ENCODE data around the gene PRICKLE2. TPM values are rescaled to one million over a fixed set of nuclear protein-coding genes. Genes with fewer than 3 reads are reported as not detected.
A peak's percentile ranks its signal among the peaks of the same experiment; 100 is the strongest.

PRICKLE2 gene
- polyA plus RNA-seq, 1 donor (not counting 4 experiments of a cell fraction or from before 2014, with no cell fraction given) = 7.8 TPM

- no peaks in the 10 kb centered on the region for H3K9me3 ChIP-seq (ENCODE audit: control insufficient read depth, low read depth, low read length)
- H3K4me2 ChIP-seq (ENCODE audit: control insufficient read depth, extremely low read depth, insufficient read depth, low read depth, low read length) = no peak overlapping the region
- H3K79me2 ChIP-seq (ENCODE audit: control insufficient read depth, insufficient read depth, low read length) = peaks cover 7% of the 10 kb centered on the region
- peaks cover 19% of the 10 kb centered on the region for H3K4me1 ChIP-seq (ENCODE audit: control insufficient read depth, extremely low read depth, insufficient read depth, low read length)
- no peaks in the 10 kb centered on the region for H3K36me3 ChIP-seq (ENCODE audit: control insufficient read depth in 2 of 2, extremely low read depth in 1 of 2, insufficient read depth in 2 of 2, low read length in 2 of 2)
- no peaks in the 10 kb centered on the region for H3K27me3 ChIP-seq (ENCODE audit: control insufficient read depth, extremely low read depth, insufficient read depth, low read length)
- dilution Hi-C loops (cut with MboI; ENCODE audit: extremely low pct_ligation_motif_present, low sequenced_read_pairs) = no loop called here
- no peaks in the 10 kb centered on the region for H3K9me1 ChIP-seq (ENCODE audit: control insufficient read depth, extremely low read depth, insufficient read depth, low read length)
- H3K4me3 ChIP-seq (ENCODE audit: control insufficient read depth in 2 of 3, extremely low read depth in 1 of 3, insufficient read depth in 2 of 3, low read depth in 1 of 3, low read length in 3 of 3) = no peak overlapping the region
- no peaks in the 10 kb centered on the region for H4K20me1 ChIP-seq (ENCODE audit: control insufficient read depth, extremely low read depth, insufficient read depth, low read length)
- H2AFZ ChIP-seq (ENCODE audit: control insufficient read depth, low read length) = no peak overlapping the region
- no peak for FAIRE-seq
- TF ChIP-seq CTCF (optimal IDR thresholded peaks at IDR 0.05 in 1 of 3, IDR thresholded peaks at IDR 0.05 in 1 of 3, conservative IDR thresholded peaks at IDR 0.05 in 1 of 3; ENCODE audit: extremely low read depth in 1 of 3, insufficient read depth in 2 of 3, low read length in 3 of 3) (no peak), EZH2 (IDR thresholded peaks at IDR 0.05; ENCODE audit: low read length) (no peak)
- H3K9ac ChIP-seq (ENCODE audit: control insufficient read depth, extremely low read depth, insufficient read depth, low read length) = no peak overlapping the region
- DNase-seq (ENCODE audit: low read depth, low spot score) = no peak
- no peak overlapping the region for H3K27ac ChIP-seq (ENCODE audit: control insufficient read depth, insufficient read depth, low read length)
Measured at GRCh38 chr3:64270142-64270865, 45.0 kb upstream of the PRICKLE2 start.

- peak; percentile 17 for FAIRE-seq
- DNase-seq (ENCODE audit: low read depth, low spot score) = no peak
- Histone ChIP-seq H3K9ac (ENCODE audit: control insufficient read depth, extremely low read depth, insufficient read depth, low read length) (no peak overlapping the region), H3K79me2 (ENCODE audit: control insufficient read depth, insufficient read depth, low read length) (peaks cover 19% of the 10 kb centered on the region), H3K36me3 (ENCODE audit: control insufficient read depth in 2 of 2, extremely low read depth in 1 of 2, insufficient read depth in 2 of 2, low read length in 2 of 2) (no peaks in the 10 kb centered on the region), H3K4me3 (ENCODE audit: control insufficient read depth in 2 of 3, extremely low read depth in 1 of 3, insufficient read depth in 2 of 3, low read depth in 1 of 3, low read length in 3 of 3) (no peak overlapping the region), H2AFZ (ENCODE audit: control insufficient read depth, low read length) (no peak overlapping the region), H3K9me3 (ENCODE audit: control insufficient read depth, low read depth, low read length) (no peaks in the 10 kb centered on the region), H3K4me1 (ENCODE audit: control insufficient read depth, extremely low read depth, insufficient read depth, low read length) (peaks cover 23% of the 10 kb centered on the region), H3K27me3 (ENCODE audit: control insufficient read depth, extremely low read depth, insufficient read depth, low read length) (no peaks in the 10 kb centered on the region), H3K9me1 (ENCODE audit: control insufficient read depth, extremely low read depth, insufficient read depth, low read length) (no peaks in the 10 kb centered on the region), H3K4me2 (ENCODE audit: control insufficient read depth, extremely low read depth, insufficient read depth, low read depth, low read length) (no peak overlapping the region), H4K20me1 (ENCODE audit: control insufficient read depth, extremely low read depth, insufficient read depth, low read length) (no peaks in the 10 kb centered on the region), H3K27ac (ENCODE audit: control insufficient read depth, insufficient read depth, low read length) (no peak overlapping the region)
- dilution Hi-C loops (cut with MboI; ENCODE audit: extremely low pct_ligation_motif_present, low sequenced_read_pairs) = no loop called here
- TF ChIP-seq EZH2 (IDR thresholded peaks at IDR 0.05; ENCODE audit: low read length) (no peak), CTCF (optimal IDR thresholded peaks at IDR 0.05 in 1 of 3, IDR thresholded peaks at IDR 0.05 in 1 of 3, conservative IDR thresholded peaks at IDR 0.05 in 1 of 3; ENCODE audit: extremely low read depth in 1 of 3, insufficient read depth in 2 of 3, low read length in 3 of 3) (no peak)
Measured at GRCh38 chr3:64268926-64269325, 43.7 kb upstream of the PRICKLE2 start.
